Dedifferentiated amniotic fluid mesenchymal stem cell (primary cell): Measurements from ENCODE around the gene FDX2.
A peak's percentile ranks its signal among the peaks of the same experiment; 100 is the strongest.

Experiments used
- DNase-seq: peaks from one replicate; pipeline ENCODE4 v3.0.0-alpha.2; 2016; ENCODE audit errors: extremely low spot score

FDX2 gene

GRCh38 chr19:10299545-10300458 lies 16.0 kb downstream of the FDX2 start:
- no peak for DNase-seq

GRCh38 chr19:10295847-10296591 lies 19.8 kb downstream of the FDX2 start:
- DNase-seq: no peak

DNA sequence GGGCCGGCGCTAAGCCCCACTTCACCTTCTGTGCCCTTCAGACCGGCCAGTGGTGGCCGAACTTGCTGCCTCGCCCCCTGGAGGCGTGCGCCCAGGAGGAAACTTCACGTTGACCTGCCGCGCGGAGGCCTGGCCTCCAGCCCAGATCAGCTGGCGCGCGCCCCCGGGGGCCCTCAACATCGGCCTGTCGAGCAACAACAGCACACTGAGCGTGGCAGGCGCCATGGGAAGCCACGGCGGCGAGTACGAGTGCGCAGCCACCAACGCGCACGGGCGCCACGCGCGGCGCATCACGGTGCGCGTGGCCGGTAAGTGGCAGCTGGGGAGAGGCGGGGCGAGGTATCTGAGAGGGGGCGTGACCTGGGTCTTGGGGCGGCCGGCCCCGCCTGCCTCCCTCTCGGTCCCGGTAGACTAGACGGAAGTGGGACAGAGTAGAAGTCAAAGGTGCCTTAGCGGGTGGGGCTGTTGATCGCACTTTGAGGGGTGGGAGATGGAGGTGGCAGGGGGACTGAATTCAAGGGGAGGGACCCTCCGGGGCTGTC lies 20.4 kb downstream of the FDX2 start:
- no peak for DNase-seq

GRCh38 chr19:10294368-10294697 lies 21.5 kb downstream of the FDX2 start:
- no peak for DNase-seq

GRCh38 chr19:10293637-10294367 lies 22.0 kb downstream of the FDX2 start:
- DNase-seq: no peak

DNA sequence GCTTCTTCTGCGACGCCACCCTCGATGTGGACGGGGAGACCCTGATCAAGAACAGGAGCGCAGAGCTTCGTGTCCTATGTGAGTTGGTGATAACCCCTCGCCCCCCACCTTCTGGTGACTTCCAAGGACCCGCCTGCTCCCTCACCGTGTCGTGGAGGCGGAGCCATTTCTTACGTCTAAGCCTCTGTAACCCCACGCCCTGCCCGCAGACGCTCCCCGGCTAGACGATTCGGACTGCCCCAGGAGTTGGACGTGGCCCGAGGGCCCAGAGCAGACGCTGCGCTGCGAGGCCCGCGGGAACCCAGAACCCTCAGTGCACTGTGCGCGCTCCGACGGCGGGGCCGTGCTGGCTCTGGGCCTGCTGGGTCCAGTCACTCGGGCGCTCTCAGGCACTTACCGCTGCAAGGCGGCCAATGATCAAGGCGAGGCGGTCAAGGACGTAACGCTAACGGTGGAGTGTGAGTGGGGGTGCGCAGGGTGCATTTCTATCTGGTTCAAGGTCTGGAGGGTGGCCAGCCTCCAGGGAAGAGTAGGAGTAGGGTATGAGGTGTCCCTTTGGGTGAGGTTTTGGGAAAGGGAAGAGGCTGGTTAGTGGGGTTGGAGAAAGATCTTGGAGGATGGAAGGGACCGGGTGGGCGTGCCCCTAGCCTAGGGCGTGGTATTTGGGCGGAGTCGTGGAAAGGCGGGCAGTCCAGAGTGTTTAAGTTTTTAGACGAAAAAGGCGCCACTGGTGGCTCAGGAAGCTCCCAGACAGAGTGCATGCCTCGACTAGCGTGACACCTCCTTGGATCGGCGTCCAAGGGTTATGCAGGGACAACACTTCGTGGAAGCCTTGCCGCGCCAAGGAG lies 22.8 kb downstream of the FDX2 start:
- DNase-seq: no peak

GRCh38 chr19:10292206-10292788 lies 23.5 kb downstream of the FDX2 start:
- DNase-seq: peak; percentile 37

- DNase-seq: no peak
These were observed 24.1 kb downstream of the FDX2 start for GRCh38 chr19:10291554-10292205.

DNA sequence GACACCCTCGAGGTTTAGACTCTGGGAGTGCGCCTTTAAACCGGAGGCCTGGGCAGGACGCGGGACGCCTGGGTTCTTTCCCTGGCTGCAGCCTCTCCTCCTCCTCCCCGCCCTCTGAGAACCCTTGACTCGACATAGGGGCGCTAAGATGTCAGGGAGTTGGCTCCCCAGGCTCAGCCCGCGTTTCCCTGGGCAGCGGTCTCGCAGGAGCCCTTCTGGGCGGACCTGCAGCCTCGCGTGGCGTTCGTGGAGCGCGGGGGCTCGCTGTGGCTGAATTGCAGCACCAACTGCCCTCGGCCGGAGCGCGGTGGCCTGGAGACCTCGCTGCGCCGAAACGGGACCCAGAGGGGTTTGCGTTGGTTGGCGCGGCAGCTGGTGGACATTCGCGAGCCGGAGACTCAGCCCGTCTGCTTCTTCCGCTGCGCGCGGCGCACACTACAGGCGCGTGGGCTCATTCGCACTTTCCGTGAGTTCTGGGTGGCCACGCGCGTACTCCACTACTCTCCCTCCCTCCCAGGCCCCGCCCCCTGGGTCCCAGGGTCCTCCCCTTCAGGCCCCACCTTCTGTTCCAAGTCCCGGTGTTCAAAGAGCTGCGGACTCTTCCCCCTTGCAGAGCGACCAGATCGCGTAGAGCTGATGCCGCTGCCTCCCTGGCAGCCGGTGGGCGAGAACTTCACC lies 24.8 kb downstream of the FDX2 start:
- no peak for DNase-seq

- DNase-seq: no peak
These were observed 25.4 kb downstream of the FDX2 start for GRCh38 chr19:10290357-10290875.

- DNase-seq: no peak
These were observed 25.9 kb downstream of the FDX2 start, which contains the start of gene ICAM5 for GRCh38 chr19:10289836-10290356. Gene ICAM5, plus strand, starts transcription at chr19:10289952. Its CDS starts 92 bp downstream, at chr19:10290044.

- DNase-seq: peak; percentile 47
These were observed 26.5 kb downstream of the FDX2 start for GRCh38 chr19:10289167-10289835.

- peak; percentile 37 for DNase-seq
These were observed 27.1 kb downstream of the FDX2 start for GRCh38 chr19:10288662-10289166.

- DNase-seq: no peak
These were observed 28.7 kb downstream of the FDX2 start, which contains the start of gene ICAM4 for GRCh38 chr19:10286803-10287737. Gene ICAM4, plus strand, starts transcription at chr19:10286955. Its CDS starts 58 bp downstream, at chr19:10287013.

DNA sequence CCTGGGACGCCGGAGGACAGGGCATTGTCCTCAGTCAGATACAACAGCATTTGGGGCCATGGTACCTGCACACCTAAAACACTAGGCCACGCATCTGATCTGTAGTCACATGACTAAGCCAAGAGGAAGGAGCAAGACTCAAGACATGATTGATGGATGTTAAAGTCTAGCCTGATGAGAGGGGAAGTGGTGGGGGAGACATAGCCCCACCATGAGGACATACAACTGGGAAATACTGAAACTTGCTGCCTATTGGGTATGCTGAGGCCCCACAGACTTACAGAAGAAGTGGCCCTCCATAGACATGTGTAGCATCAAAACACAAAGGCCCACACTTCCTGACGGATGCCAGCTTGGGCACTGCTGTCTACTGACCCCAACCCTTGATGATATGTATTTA lies 30.4 kb downstream of the FDX2 start:
- no peak for DNase-seq

GRCh38 chr19:10284960-10285278 lies 30.9 kb downstream of the FDX2 start:
- no peak for DNase-seq
